ENCODE data around the gene LARP4B. TPM values are rescaled to one million over a fixed set of nuclear protein-coding genes. Genes with fewer than 3 reads are reported as not detected.

Gene LARP4B
- total RNA-seq, 1 experiment from 2014 or later, result 75.4 TPM

DNA sequence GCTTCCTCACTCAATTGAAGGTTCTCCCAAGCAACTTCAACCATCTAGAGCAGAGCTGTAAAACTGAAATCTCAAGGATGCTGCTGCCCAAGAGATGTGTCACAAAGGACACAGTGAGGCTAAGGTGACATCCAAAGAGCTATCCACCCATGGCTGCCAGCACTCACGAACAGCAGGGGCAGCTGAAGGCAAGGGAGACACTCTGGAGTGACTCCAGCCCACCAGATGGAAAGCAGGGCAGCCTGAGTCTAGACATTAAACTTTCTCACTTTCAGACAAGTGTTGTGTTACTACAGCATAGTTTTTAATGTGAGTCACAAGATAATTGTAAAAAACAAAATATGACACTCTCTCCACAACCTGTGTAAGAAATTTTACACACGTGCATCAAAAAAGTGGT lies 113.5 kb downstream of the LARP4B start:
- no peaks in the 10 kb centered on the region for H3K27me3 ChIP-seq (ENCODE audit: low read length)
- no peak overlapping the region for H3K27ac ChIP-seq (ENCODE audit: low read length)
- peaks cover 10% of the 10 kb centered on the region; the same call in 1 of the 2 replicates for H3K79me2 ChIP-seq (ENCODE audit: low read length)
- no peak overlapping the region for H2AFZ ChIP-seq (ENCODE audit: low read length)
- H3K9ac ChIP-seq (ENCODE audit: low read length), result no peak overlapping the region
- 0 out of 2 replicates have a peak, but pooled peaks cover 3% of the 10 kb centered on the region for H4K20me1 ChIP-seq (ENCODE audit: insufficient read depth, low read depth, low read length)
- H3K36me3 ChIP-seq (ENCODE audit: insufficient read depth, low read length), result peaks cover 58% of the 10 kb centered on the region
- no peaks in the 10 kb centered on the region for H3K9me3 ChIP-seq (ENCODE audit: low read length)
- no peak overlapping the region for H3K4me3 ChIP-seq (ENCODE audit: low read length)
- no peak for DNase-seq
- H3K4me2 ChIP-seq (ENCODE audit: low read depth, low read length, poor library complexity, severe bottlenecking), result no peak overlapping the region
- H3K9me2 ChIP-seq (replicated peaks; ENCODE audit: insufficient read depth, low read length), result no peaks in the 10 kb centered on the region
- H3K4me1 ChIP-seq (ENCODE audit: low read length), result no peaks in the 10 kb centered on the region

DNA sequence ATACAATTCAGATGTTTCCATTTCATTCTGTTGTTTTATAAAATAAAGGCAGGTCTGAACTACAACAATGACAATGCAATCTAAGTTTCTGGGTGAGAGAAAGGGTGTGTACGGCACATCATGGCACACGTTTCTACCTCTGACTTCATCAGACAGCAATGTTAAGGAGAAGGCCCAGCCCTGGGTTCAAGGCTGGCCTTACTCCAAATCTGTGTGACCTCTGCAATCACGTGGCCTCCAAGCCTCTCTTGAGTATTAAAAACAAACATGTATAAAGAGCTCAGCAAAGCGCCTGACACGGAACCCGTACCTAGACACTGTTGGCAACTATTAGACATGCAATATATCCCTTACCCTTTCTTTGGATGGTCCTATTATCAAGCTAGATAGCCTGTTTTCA lies 114.1 kb downstream of the LARP4B start:
- Histone ChIP-seq H3K4me3 (ENCODE audit: low read length) (no peak overlapping the region), H3K79me2 (ENCODE audit: low read length) (peaks cover 10% of the 10 kb centered on the region; the same call in 1 of the 2 replicates), H3K36me3 (ENCODE audit: insufficient read depth, low read length) (peaks cover 58% of the 10 kb centered on the region), H4K20me1 (ENCODE audit: insufficient read depth, low read depth, low read length) (0 out of 2 replicates have a peak, but pooled peaks cover 3% of the 10 kb centered on the region), H3K27me3 (ENCODE audit: low read length) (no peaks in the 10 kb centered on the region), H3K9me2 (replicated peaks; ENCODE audit: insufficient read depth, low read length) (no peaks in the 10 kb centered on the region), H3K9me3 (ENCODE audit: low read length) (no peaks in the 10 kb centered on the region), H3K27ac (ENCODE audit: low read length) (no peak overlapping the region), H3K9ac (ENCODE audit: low read length) (no peak overlapping the region), H3K4me1 (ENCODE audit: low read length) (no peaks in the 10 kb centered on the region), H3K4me2 (ENCODE audit: low read depth, low read length, poor library complexity, severe bottlenecking) (no peak overlapping the region), H2AFZ (ENCODE audit: low read length) (no peak overlapping the region)
- no peak for DNase-seq

DNA sequence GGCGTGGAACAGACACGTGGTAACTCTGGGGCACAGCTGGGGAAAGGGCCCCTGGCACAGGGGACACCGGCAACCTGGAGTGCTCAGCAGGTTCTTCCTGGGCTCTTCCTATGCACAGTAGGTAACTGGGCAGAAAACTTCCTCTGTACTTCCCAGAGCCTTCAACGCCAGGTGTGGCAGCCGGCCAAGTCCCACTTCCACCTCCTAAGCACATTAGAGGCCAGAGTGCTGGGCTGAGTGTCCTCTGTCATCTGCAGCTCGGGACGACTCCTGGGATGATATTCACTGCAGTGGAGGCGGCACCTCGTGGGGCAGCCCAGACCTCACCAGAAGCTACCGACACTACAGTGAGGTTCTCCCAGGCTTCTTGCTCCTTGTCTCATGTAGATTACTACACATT lies 114.5 kb downstream of the LARP4B start:
- no peak overlapping the region for H3K9ac ChIP-seq (ENCODE audit: low read length)
- peaks cover 58% of the 10 kb centered on the region for H3K36me3 ChIP-seq (ENCODE audit: insufficient read depth, low read length)
- 0 out of 2 replicates have a peak, but pooled peaks cover 3% of the 10 kb centered on the region for H4K20me1 ChIP-seq (ENCODE audit: insufficient read depth, low read depth, low read length)
- DNase-seq, result no peak
- H3K27me3 ChIP-seq (ENCODE audit: low read length), result no peaks in the 10 kb centered on the region
- H2AFZ ChIP-seq (ENCODE audit: low read length), result no peak overlapping the region
- no peak overlapping the region for H3K4me2 ChIP-seq (ENCODE audit: low read depth, low read length, poor library complexity, severe bottlenecking)
- H3K9me2 ChIP-seq (replicated peaks; ENCODE audit: insufficient read depth, low read length), result no peaks in the 10 kb centered on the region
- H3K27ac ChIP-seq (ENCODE audit: low read length), result no peak overlapping the region
- no peaks in the 10 kb centered on the region for H3K4me1 ChIP-seq (ENCODE audit: low read length)
- peaks cover 10% of the 10 kb centered on the region; the same call in 1 of the 2 replicates for H3K79me2 ChIP-seq (ENCODE audit: low read length)
- no peak overlapping the region for H3K4me3 ChIP-seq (ENCODE audit: low read length)
- H3K9me3 ChIP-seq (ENCODE audit: low read length), result no peaks in the 10 kb centered on the region

DNA sequence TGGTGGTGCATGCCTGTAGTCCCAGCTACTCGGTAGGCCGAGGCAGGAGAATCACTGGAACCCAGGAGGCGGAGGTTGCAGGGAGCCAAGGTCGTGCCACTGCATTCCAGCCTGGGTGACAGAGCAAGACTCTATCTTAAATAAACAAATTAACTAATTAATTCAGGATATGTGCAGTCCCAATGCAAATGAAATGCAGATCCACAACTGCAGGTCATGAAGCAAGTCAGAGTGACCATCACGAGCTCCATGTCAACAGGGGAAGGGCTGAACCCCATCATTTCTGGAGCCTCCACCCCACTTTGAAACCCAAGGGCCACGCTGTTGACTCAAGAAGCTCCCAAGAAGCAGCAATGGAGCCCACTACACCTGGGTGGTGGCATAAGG lies 115.4 kb downstream of the LARP4B start:
- Histone ChIP-seq H3K4me1 (ENCODE audit: low read length) (no peaks in the 10 kb centered on the region), H3K79me2 (ENCODE audit: low read length) (peaks cover 11% of the 10 kb centered on the region; the same call in 1 of the 2 replicates), H3K27ac (ENCODE audit: low read length) (no peak overlapping the region), H3K9me2 (replicated peaks; ENCODE audit: insufficient read depth, low read length) (no peaks in the 10 kb centered on the region), H3K4me2 (ENCODE audit: low read depth, low read length, poor library complexity, severe bottlenecking) (no peak overlapping the region), H3K4me3 (ENCODE audit: low read length) (no peak overlapping the region), H4K20me1 (ENCODE audit: insufficient read depth, low read depth, low read length) (0 out of 2 replicates have a peak, but pooled peaks cover 3% of the 10 kb centered on the region), H3K36me3 (ENCODE audit: insufficient read depth, low read length) (peaks cover 53% of the 10 kb centered on the region), H3K27me3 (ENCODE audit: low read length) (no peaks in the 10 kb centered on the region), H2AFZ (ENCODE audit: low read length) (no peak overlapping the region), H3K9me3 (ENCODE audit: low read length) (no peaks in the 10 kb centered on the region), H3K9ac (ENCODE audit: low read length) (no peak overlapping the region)
- no peak for DNase-seq

DNA sequence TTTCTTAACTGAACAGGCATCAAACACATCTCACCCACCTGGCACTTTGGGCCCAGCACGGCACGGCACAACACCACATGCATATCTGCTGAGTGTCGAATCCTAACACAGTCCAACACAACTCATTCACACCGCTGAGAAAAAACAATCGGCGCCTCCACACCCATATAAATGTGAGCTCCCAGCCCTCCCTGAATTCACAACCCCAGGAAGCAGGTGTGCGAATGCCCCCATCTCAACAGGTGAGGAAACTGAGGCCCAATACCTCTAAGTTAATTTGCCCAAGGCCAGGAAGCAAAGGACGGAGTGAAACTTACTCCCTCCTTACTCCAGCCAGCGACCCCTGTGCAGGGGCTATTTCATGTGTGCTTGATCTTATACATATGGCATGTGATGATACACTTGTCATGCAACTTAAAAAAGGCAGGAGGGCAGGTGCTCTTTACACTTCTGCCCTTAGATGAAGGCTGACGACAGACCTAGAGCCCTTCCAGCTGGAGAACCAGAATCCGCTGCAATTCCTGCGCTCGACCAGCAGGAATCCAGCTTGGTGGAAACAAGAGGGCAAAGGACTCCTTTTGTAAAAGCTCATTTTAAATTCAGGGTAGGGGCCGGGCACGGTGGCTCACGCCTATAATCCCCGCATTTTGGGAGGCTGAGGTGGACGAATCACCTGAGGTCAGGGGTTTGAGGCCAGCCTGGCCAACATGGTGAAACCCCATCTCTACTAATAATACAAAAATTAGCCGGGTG lies 116.0 kb downstream of the LARP4B start:
- Histone ChIP-seq H2AFZ (ENCODE audit: low read length) (no peak overlapping the region), H3K27me3 (ENCODE audit: low read length) (no peaks in the 10 kb centered on the region), H3K4me1 (ENCODE audit: low read length) (no peaks in the 10 kb centered on the region), H3K79me2 (ENCODE audit: low read length) (peaks cover 15% of the 10 kb centered on the region; the same call in 1 of the 2 replicates), H3K4me3 (ENCODE audit: low read length) (no peak overlapping the region), H3K9ac (ENCODE audit: low read length) (no peak overlapping the region), H3K4me2 (ENCODE audit: low read depth, low read length, poor library complexity, severe bottlenecking) (no peak overlapping the region), H3K27ac (ENCODE audit: low read length) (no peak overlapping the region), H3K9me3 (ENCODE audit: low read length) (no peaks in the 10 kb centered on the region), H4K20me1 (ENCODE audit: insufficient read depth, low read depth, low read length) (0 out of 2 replicates have a peak, but pooled peaks cover 3% of the 10 kb centered on the region), H3K9me2 (replicated peaks; ENCODE audit: insufficient read depth, low read length) (no peaks in the 10 kb centered on the region), H3K36me3 (ENCODE audit: insufficient read depth, low read length) (peaks cover 55% of the 10 kb centered on the region)
- no peak for DNase-seq

DNA sequence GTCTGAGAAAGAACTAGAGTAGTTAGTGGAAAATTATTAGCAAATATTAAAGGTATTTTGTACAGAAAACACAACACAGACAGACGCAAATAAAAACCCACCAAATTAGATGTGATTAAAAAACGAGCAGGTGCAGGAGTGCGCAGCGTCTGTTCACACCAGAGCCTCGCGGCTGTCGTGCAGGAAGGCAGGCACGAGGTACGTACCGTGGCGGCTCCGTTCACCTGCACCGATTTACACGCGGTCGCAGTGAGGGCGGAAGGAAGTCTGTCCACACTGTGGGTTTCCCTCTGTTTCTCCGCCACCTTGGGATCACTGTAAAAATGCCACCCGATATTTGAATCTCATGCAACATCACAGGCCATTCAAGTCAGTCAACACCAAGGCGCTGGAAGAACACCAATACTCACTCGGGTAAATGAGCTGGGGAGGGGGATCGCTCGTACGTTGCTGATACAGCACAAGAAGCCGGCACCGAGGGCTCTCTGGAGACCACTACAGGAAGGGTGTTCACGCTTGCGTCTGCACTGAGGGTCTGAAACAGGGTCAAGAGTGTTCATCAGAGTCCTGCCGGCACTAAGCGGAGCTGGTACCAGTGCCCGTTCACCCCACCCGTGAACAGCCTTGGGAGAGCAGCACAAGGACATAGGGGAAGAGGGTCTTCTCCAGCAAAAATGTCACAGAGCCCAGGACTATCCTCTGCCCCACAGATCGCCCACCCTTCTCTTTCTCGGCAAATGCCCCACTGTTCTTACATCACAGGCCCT lies 116.8 kb downstream of the LARP4B start:
- Histone ChIP-seq H3K79me2 (ENCODE audit: low read length) (peaks cover 15% of the 10 kb centered on the region; the same call in 1 of the 2 replicates), H3K27me3 (ENCODE audit: low read length) (no peaks in the 10 kb centered on the region), H3K36me3 (ENCODE audit: insufficient read depth, low read length) (peaks cover 49% of the 10 kb centered on the region; the same call in 1 of the 2 replicates), H3K4me2 (ENCODE audit: low read depth, low read length, poor library complexity, severe bottlenecking) (no peak overlapping the region), H3K27ac (ENCODE audit: low read length) (no peak overlapping the region), H3K4me1 (ENCODE audit: low read length) (no peaks in the 10 kb centered on the region), H3K9me2 (replicated peaks; ENCODE audit: insufficient read depth, low read length) (no peaks in the 10 kb centered on the region), H3K4me3 (ENCODE audit: low read length) (no peak overlapping the region), H3K9ac (ENCODE audit: low read length) (no peak overlapping the region), H3K9me3 (ENCODE audit: low read length) (no peaks in the 10 kb centered on the region), H2AFZ (ENCODE audit: low read length) (no peak overlapping the region), H4K20me1 (ENCODE audit: insufficient read depth, low read depth, low read length) (0 out of 2 replicates have a peak, but pooled peaks cover 3% of the 10 kb centered on the region)
- DNase-seq, result no peak

DNA sequence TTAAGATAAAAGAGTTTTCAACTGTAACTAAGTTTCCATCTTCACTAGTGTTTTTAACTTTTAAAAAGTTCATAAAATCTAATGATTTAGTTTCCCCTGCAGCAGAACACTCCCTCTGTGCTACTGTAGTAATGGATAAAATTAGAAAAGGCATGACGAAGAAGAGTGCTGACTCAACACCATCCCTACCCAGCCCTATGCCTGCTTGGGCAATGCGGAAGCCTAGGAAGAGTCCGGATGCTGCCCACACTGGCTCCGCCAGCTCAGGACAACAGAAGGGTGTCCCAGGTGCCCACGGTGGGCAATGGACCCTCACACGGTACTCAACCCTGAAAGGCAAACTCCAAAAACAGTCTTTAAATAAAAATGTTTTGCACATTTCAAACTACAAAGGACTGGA lies 118.2 kb downstream of the LARP4B start:
- 0 out of 2 replicates have a peak, but pooled peaks cover 3% of the 10 kb centered on the region for H4K20me1 ChIP-seq (ENCODE audit: insufficient read depth, low read depth, low read length)
- DNase-seq, result no peak
- peaks cover 53% of the 10 kb centered on the region for H3K36me3 ChIP-seq (ENCODE audit: insufficient read depth, low read length)
- H3K4me3 ChIP-seq (ENCODE audit: low read length), result no peak overlapping the region
- H3K27ac ChIP-seq (ENCODE audit: low read length), result no peak overlapping the region
- H3K4me2 ChIP-seq (ENCODE audit: low read depth, low read length, poor library complexity, severe bottlenecking), result no peak overlapping the region
- H3K9ac ChIP-seq (ENCODE audit: low read length), result no peak overlapping the region
- H3K9me2 ChIP-seq (replicated peaks; ENCODE audit: insufficient read depth, low read length), result no peaks in the 10 kb centered on the region
- H2AFZ ChIP-seq (ENCODE audit: low read length), result no peak overlapping the region
- H3K4me1 ChIP-seq (ENCODE audit: low read length), result no peaks in the 10 kb centered on the region
- peaks cover 15% of the 10 kb centered on the region; the same call in 1 of the 2 replicates for H3K79me2 ChIP-seq (ENCODE audit: low read length)
- H3K27me3 ChIP-seq (ENCODE audit: low read length), result no peaks in the 10 kb centered on the region
- H3K9me3 ChIP-seq (ENCODE audit: low read length), result no peaks in the 10 kb centered on the region

DNA sequence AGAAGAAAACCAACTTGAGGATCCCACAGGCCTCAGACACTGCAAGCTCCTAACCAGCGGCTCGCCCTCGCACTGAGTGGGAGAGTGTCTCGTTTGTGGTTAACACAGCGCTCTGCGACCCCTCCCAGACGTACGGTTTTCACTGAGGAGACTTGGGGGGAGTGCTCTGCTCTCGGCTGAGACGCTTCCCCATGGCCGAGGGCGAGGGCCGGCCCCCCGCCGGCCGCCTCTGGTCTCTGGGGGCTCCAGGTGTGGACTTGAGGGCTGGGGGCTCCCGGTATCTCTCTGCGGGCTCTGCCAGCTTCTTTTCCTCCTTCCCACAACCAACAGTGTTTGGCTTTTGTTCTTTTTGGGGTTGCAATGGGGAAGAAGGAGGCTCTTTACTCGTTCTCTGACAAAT lies 118.7 kb downstream of the LARP4B start:
- Histone ChIP-seq H4K20me1 (ENCODE audit: insufficient read depth, low read depth, low read length) (0 out of 2 replicates have a peak, but pooled peaks cover 3% of the 10 kb centered on the region), H3K9ac (ENCODE audit: low read length) (no peak overlapping the region), H2AFZ (ENCODE audit: low read length) (no peak overlapping the region), H3K79me2 (ENCODE audit: low read length) (peaks cover 12% of the 10 kb centered on the region; the same call in 1 of the 2 replicates), H3K9me2 (replicated peaks; ENCODE audit: insufficient read depth, low read length) (no peaks in the 10 kb centered on the region), H3K4me1 (ENCODE audit: low read length) (no peaks in the 10 kb centered on the region), H3K4me2 (ENCODE audit: low read depth, low read length, poor library complexity, severe bottlenecking) (no peak overlapping the region), H3K4me3 (ENCODE audit: low read length) (no peak overlapping the region), H3K27me3 (ENCODE audit: low read length) (no peaks in the 10 kb centered on the region), H3K36me3 (ENCODE audit: insufficient read depth, low read length) (peaks cover 54% of the 10 kb centered on the region), H3K27ac (ENCODE audit: low read length) (no peak overlapping the region), H3K9me3 (ENCODE audit: low read length) (no peaks in the 10 kb centered on the region)
- no peak for DNase-seq
